Iris pigment epithelial cell (primary cell): ENCODE measurements around the gene CSF1.

Source experiments
- DNase-seq: peaks from one replicate; pipeline ENCODE4 v3.0.0-alpha.2; 2011; ENCODE audit warnings: low read depth

CSF1 gene

GRCh38 chr1:109882288-109883245, 28.1 kb upstream of the CSF1 start:
- no peak for DNase-seq

DNA sequence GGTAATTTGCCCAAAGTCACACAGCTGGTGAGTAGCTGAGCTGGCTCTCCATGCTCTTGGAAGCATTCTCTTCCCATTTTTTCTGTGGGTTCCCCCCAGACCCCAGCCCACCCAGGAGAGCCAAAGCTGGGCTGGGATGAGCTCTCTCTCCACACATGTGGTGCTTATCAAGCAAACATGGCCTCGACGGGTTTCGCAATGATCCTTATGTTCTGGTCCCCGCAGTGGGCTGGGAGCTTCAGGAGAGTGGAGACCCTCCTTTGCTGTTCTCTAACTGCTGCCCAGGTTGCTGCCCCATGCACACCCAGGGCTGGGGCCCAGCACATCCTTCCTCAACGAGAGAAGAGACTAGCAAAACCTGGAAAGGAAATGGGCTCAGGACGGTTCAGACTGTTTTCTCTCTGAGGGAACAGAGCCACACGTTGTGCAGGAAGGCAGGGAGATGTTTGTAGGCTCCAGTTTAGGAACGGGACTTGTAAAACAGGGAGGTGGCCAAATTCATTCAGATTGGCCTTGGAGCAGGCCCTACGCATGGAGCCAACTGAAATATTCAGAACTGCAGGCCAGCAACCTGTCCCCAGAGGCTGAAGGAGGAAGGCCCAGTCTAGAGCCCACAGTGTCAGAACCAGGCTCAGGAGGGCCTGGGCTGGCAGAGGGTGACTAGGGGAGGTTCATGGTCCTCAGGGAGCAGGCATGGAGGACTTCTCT, 27.2 kb upstream of the CSF1 start:
- DNase-seq, result no peak

GRCh38 chr1:109884242-109884891, 26.3 kb upstream of the CSF1 start:
- DNase-seq, result no peak

DNA sequence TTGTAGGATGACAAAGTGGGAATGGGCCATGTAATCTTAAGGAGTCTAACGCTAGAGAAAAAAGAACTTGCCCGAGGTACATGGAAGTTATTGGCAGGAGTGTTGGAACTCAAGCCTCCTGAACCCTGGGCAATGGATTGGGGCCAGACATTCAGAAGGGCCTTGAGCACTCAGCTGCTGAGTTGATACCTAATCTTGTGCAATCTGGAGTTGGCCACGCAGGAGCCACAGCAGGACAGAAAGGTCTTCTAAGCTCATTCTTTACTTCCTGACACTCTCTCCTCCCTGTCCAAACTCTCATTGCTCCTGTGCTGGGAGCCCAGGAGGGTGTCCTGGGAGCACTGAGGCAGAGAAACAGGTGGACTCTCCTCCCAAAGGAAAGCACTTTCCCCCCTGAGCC, 25.1 kb upstream of the CSF1 start:
- peak; percentile 27 for DNase-seq

DNA sequence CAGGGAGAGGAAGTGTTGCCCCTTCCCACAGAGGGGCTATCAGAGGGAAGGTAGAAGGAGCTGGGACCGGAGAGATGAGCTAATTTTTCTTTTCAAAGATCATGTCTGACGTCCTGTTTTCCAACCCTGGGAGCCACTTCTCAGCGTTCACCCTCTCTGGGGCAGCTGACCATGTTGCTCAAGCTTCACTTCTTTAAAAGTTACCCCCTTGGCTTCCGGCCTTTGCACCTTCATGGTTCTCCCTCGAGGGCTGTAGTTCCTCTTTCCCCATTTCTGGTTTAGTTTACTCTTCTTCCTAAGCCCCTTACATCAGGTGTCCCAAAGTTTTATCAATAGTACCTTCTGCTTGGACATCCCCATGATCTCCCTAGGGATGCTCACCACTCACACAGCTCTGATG, 23.8 kb upstream of the CSF1 start:
- no peak for DNase-seq

GRCh38 chr1:109887271-109887670, 23.4 kb upstream of the CSF1 start:
- no peak for DNase-seq

DNA sequence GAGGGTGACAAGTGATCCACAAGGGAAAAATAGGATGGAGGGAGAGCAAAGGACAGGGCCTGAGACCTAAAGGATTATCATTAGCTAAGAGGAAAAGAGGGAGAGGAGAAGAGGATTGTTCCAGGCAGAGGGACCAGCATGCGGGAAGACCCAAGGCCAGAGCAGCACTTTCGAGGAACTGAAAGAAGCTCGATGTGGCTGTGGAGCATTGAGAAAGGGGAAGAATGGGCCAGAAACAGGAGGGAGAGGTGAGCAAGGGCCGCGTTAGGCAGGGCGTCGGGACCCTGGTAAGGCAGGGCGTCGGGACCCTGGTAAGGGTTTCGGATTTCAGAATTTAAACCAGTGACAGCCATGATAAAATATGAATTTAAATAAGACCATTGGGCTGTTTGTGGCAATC, 22.8 kb upstream of the CSF1 start:
- no peak for DNase-seq

DNA sequence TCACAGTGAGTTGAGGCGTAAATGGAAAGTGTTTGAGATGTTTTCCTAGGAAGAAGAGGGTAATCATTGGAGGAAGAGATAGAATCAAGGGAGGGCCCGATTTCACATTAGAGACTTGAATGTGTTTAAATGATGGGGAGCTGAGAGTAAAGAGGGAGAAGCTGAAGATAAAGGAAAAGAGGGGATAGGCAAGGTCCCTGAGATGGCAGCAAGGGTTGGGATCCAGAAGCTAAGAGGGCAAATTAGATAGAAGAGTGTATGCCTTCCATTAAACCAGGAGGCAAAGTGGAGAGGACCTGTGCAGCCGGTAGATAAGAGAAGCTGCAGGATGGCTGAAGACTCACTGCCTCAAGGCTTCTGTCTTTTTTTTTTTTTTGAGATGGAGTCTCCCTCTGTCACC, 21.6 kb upstream of the CSF1 start:
- DNase-seq, result no peak

DNA sequence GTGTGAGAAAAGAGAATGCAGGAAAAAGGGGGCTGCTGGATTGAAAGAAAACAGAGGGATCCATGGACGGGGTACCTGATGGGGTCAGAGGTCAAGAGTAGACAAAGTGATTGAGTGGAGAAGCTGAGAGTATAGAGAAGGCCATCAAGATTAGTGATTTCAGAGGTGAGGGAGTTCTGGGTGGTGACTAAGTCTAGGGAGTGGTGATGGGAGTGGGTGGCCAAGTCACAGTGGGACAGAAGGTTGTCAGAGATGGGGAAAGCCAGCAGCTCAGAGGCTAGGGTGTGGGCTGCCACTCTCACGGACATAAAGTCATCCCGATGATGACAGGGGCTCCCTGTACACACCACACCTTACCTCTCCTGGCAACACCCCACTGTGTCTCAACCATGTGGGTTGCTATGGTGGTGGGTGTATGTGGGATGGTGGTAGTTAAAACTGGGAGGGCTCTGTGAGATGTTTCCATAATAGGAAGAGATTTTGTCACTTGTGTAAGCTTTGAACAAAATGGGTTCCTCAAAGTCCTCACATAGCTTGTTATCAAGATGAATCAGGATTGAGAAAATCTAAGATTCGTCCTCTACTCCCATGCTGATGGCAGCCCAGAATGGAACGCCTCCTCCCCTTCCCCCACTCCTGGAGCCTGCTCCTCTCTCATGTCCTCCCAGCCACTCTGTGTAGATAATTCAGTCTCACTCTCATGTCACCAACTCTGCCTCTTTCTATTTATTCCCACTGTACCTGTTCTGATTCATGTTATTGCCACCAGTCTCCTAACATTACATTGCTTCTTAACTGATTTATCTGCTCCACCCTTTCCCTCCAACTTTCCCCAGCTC, 20.3 kb upstream of the CSF1 start:
- no peak for DNase-seq

DNA sequence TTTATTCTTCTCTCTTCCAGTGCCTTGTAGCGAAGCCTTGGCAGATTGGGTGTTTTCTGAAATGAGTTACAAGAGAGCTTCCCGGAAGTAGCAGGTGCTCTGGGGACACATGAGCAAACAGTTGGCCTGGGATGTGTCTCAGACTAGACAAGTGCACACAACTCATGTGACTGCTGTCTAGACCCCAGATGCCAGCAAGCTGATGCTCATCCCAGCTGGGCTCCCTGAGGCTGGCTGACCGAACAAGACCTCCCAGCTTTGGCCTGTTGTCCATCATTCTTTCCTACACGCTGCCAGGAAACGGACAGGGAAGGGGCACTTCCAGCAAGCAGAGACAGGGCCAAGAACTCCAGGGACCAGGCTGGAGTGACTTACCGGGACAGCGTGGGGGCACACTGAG, 18.7 kb upstream of the CSF1 start:
- DNase-seq, result no peak

DNA sequence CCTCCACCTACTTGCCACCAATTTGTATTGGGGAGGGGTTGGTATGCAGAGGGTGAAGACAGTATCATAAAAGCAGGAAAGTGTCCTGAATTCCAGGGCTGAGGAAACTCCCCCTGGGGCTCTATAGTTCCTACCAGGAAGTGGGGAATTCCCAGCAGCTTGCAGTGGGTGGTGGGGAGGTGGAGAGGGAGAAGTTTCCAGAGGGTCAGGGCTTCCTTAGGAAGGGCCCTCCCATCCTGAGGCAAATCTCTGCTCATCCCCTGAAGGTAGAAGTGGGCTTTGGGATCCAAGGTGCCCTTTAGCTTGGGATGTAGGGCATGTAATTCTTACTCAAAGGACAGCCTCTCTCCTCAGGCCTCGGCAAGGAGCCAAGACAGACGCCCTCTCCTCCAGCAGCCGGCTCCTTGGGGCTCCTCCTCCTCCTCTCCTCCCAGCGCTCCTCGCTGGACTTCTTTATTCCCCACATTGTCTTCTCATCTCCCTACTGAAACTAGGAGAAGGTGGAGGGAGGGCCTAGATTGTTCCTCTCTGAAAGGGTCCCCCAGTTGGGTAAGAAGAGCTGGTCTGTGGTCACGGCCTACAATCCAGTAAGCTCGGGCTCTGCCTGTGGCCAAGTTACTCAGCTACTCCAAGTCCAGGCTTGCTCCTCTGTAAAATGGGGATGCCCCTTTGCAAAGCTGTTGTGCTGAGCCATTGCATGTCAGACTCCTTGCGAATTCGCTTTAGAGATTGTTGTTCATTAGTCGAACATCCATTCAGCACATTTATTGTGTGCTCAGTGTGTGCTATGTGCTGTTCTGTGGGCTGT, 17.9 kb upstream of the CSF1 start:
- DNase-seq, result peak; percentile 36

- no peak for DNase-seq
These were observed 17.0 kb upstream of the CSF1 start for GRCh38 chr1:109893532-109894171.

GRCh38 chr1:109894823-109895719, 15.6 kb upstream of the CSF1 start:
- DNase-seq, result no peak

- peak; percentile 51 for DNase-seq
These were observed 14.7 kb upstream of the CSF1 start for GRCh38 chr1:109895720-109896504.

GRCh38 chr1:109896681-109897080, 14.0 kb upstream of the CSF1 start:
- DNase-seq, result no peak

DNA sequence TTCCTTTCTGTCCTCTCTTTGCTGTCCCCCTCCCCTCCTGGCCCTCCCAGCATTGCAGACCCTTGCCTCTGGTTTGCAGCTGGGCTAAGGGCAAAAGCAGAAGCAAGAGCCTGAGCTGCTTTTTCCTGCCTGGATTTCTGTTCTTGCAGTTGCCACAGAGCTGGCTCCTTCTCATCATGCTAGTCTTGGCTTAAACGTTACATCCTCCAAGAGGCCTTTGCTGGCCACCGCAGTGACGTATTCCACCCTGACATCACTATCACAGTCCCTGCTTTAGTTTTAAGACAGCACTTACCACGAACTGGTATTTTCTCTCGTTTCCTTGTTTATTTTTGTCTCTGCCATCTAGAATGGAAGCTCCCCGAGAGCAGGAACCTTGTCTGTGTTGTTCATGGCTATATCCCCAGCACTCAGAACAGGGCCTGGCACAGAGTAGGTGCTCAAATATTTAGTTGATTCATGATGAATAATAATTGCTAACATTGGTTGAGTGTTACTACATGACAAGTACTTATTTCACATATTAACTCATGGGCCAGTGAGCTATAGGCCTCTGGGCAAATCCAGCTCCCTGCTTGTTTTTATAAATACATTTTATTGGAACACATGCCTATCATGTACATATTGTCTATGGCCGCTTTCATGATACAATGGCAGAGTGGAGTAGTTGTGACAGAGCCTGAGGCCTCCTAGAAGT, 13.2 kb upstream of the CSF1 start:
- DNase-seq, result no peak

- no peak for DNase-seq
These were observed 11.8 kb upstream of the CSF1 start for GRCh38 chr1:109898842-109899241.

DNA sequence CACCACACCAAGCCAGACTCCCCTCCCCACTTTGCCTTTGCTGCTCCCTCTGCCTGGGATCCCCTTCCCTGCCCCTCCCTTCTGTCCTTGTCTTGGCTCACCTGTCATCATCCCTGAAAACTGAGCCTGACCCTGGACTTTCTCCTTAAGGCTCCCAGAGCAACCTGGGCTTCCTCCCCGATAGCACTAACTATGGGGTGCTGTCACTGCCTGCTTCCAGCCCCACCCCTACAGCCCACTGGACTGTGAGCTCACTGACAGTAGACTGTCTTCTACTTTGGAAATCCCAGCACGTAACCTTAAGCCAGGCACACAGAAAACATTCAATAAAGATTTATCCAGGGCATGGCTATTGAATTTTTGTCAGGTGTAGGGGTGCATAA, 9.5 kb upstream of the CSF1 start:
- no peak for DNase-seq
